Urinary bladder (tissue), 4 donors: ENCODE measurements around the gene OR2D3. TPM values are rescaled to one million over a fixed set of nuclear protein-coding genes. Genes with fewer than 3 reads are reported as not detected.
"Not testable (repeated sequence)": the region's sequence is repeated elsewhere in the genome, so short reads cannot be mapped to it uniquely, and the experiment has no call there.

Experiments
- DNase-seq: peaks from one replicate; pipeline ENCODE4 v3.0.0-alpha.2; 2015; ENCODE audit errors: extremely low spot score
- H3K27ac ChIP-seq: one replicate; pipeline ENCODE4 v1.5.1; 2013; ENCODE audit warnings: low read depth, mild to moderate bottlenecking, moderate library complexity
- H3K36me3 ChIP-seq: one replicate; pipeline ENCODE4 v1.6.1; 2013; ENCODE audit warnings: mild to moderate bottlenecking, moderate library complexity; ENCODE audit not compliant: insufficient read depth
- H3K4me1 ChIP-seq: one replicate; pipeline ENCODE4 v1.6.1; 2013; ENCODE audit warnings: mild to moderate bottlenecking, moderate library complexity; ENCODE audit not compliant: insufficient read depth
- H3K4me3 ChIP-seq: one replicate; pipeline ENCODE4 v1.5.1; 2013; ENCODE audit warnings: low read depth, low read length
- WGBS: extraction: QIAGEN DNeasy Blood & Tissue Kit; methylation state at CpG from one replicate; pipeline ENCODE4 v1.1.7; 2013; 5-methylcytosine and 5-hydroxymethylcytosine counted together
- polyA plus RNA-seq: library from polyadenylated mRNA; stranded (reverse); fragments of 200-250 nt; gene quantifications from one replicate; pipeline ENCODE4 v1.2.3, GENCODE V29; 2013
- total RNA-seq: library from RNA; depleted of rRNA; stranded (reverse); fragments of >200 nt; gene quantifications from one replicate; pipeline ENCODE4 v1.2.3, GENCODE V29; 2014
- donor health status: healthy with polysubstance abuse.
- donor health status: healthy.

The OR2D3 gene
- total and polyA plus RNA-seq, 2 donors: not detected

DNA sequence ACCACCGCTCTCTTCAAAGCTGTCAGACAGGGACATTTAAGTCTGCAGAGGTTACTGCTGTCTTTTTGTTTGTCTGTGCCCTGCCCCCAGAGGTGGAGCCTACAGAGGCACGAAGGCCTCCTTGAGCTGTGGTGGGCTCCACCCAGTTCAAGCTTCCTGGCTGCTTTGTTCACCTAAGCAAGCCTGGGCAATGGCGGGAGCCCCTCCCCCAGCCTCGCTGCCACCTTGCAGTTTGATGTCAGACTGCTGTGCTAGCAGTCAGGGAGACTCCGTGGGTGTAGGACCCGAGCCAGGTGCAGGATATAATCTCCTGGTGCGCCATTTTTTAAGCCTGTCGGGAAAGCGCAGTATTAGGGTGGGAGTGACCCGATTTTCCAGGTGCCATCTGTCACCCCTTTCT lies 33.4 kb downstream of the OR2D3 start:
- H3K4me3 ChIP-seq, DNase-seq, H3K36me3 ChIP-seq, H3K4me1 ChIP-seq, H3K27ac ChIP-seq: not testable (repeated sequence)
- 93% methylated on average over 10 of the region's 10 CpGs for WGBS

- no peaks in the 10 kb centered on the region for H3K36me3 ChIP-seq
- H3K4me1 ChIP-seq: no peaks in the 10 kb centered on the region
- H3K4me3 ChIP-seq: no peak overlapping the region
- DNase-seq: no peak
- no peak overlapping the region for H3K27ac ChIP-seq
These were observed 41.3 kb downstream of the OR2D3 start for GRCh38 chr11:6962141-6962540.

DNA sequence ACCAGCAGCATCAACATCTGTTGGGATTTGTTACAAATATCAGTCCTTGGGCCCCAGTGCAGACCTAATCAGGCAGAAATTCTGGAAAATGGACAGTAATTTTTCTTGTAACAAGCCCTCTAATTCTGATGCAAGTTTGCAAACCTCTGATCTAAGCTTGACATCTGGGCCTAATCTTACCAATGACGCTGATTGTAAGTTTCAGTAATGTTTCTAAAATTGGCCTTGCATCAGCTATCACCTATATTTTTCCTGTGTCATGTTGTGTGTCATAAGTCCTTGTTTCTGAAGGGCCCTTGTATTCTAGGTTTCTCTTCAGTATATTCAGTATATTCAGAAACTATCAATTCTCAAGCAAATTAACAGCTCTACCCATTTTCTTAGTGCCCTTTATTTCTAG lies 41.9 kb downstream of the OR2D3 start:
- no peaks in the 10 kb centered on the region for H3K4me1 ChIP-seq
- DNase-seq: no peak
- H3K4me3 ChIP-seq: no peak overlapping the region
- 92% methylated on average over 1 of the region's 1 CpG for WGBS
- H3K27ac ChIP-seq: no peak overlapping the region
- H3K36me3 ChIP-seq: no peaks in the 10 kb centered on the region

DNA sequence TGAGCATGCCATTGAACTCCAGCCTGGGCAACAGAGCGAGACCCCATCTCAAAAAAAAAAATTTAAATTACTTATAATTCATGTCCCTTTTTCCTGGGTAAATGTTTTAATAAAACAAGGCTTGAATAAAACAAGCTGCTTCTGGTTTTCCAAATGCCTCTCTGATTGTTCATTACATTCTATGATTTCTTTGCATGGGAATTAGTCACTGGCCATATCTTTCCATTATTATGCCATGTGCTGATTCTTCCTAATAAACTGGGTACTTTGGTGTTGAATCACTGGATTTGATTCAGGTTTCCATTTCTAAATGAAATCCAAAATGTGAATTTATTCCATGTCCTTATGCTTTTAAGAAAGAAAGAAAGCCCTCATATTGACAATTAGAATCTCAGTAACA lies 48.0 kb downstream of the OR2D3 start:
- H3K4me1 ChIP-seq: no peaks in the 10 kb centered on the region
- H3K36me3 ChIP-seq: no peaks in the 10 kb centered on the region
- no peak overlapping the region for H3K27ac ChIP-seq
- H3K4me3 ChIP-seq: no peak overlapping the region
- no peak for DNase-seq
- WGBS: 98% methylated on average over 1 of the region's 1 CpG

- 69% methylated on average over 4 of the region's 4 CpGs for whole genome bisulfite sequencing
These were observed 49.1 kb downstream of the OR2D3 start for GRCh38 chr11:6969854-6970253.

More at GRCh38 chr11:6969854-6970253, 49.1 kb downstream of the OR2D3 start:
- not testable (repeated sequence) for DNase-seq, H3K36me3 ChIP-seq, H3K4me3 ChIP-seq, H3K27ac ChIP-seq, H3K4me1 ChIP-seq

Other genes starting within 250 kb of the OR2D3 start
- gene MRPL17, start 237.7 kb upstream of the OR2D3 start, total RNA-seq: 29.9 TPM
- gene MRPL17, start 237.7 kb upstream of the OR2D3 start, polyA plus RNA-seq: 34.3 TPM
- 0.26 TPM for gene OR2AG2, start 149.0 kb upstream of the OR2D3 start, total RNA-seq
- 0.03 TPM for gene OR2AG2, start 149.0 kb upstream of the OR2D3 start, polyA plus RNA-seq
- gene OR2AG1, start 138.0 kb upstream of the OR2D3 start, total RNA-seq: not detected
- not detected for gene OR2AG1, start 138.0 kb upstream of the OR2D3 start, polyA plus RNA-seq
- gene OR6A2, start 121.3 kb upstream of the OR2D3 start, total RNA-seq: 0.85 TPM
- gene OR6A2, start 121.3 kb upstream of the OR2D3 start, polyA plus RNA-seq: not detected
- gene OR10A5, start 75.3 kb upstream of the OR2D3 start, total RNA-seq: not detected
- gene OR10A5, start 75.3 kb upstream of the OR2D3 start, polyA plus RNA-seq: not detected
- not detected for gene OR10A2, start 57.9 kb upstream of the OR2D3 start, total RNA-seq
- gene OR10A2, start 57.9 kb upstream of the OR2D3 start, polyA plus RNA-seq: not detected
- gene OR10A4, start 44.4 kb upstream of the OR2D3 start, total RNA-seq: not detected
- gene OR10A4, start 44.4 kb upstream of the OR2D3 start, polyA plus RNA-seq: not detected
- 0.53 TPM for gene OR2D2, start 28.5 kb upstream of the OR2D3 start, total RNA-seq
- gene OR2D2, start 28.5 kb upstream of the OR2D3 start, polyA plus RNA-seq: not detected
- gene ZNF215, start 5.4 kb downstream of the OR2D3 start, total RNA-seq: 2.0 TPM
- 0.47 TPM for gene ZNF215, start 5.4 kb downstream of the OR2D3 start, polyA plus RNA-seq
- 12.5 TPM for gene ZNF214, start 99.3 kb downstream of the OR2D3 start, total RNA-seq
- 2.8 TPM for gene ZNF214, start 99.3 kb downstream of the OR2D3 start, polyA plus RNA-seq
- gene NLRP14, start 99.5 kb downstream of the OR2D3 start, total RNA-seq: 0.42 TPM
- gene NLRP14, start 99.5 kb downstream of the OR2D3 start, polyA plus RNA-seq: 0.01 TPM
- not detected for gene RBMXL2, start 168.0 kb downstream of the OR2D3 start, total RNA-seq
- gene RBMXL2, start 168.0 kb downstream of the OR2D3 start, polyA plus RNA-seq: not detected